ENCODE results near the gene JAK3. TPM values are rescaled to one million over a fixed set of nuclear protein-coding genes. Genes with fewer than 3 reads are reported as not detected.
A peak's percentile ranks its signal among the peaks of the same experiment; 100 is the strongest.

JAK3 gene
- polyA plus RNA-seq, 1 donor, result 4.3 TPM

- no peak for DNase-seq
These were observed 18.7 kb upstream of the JAK3 start for GRCh38 chr19:17866312-17866963.

GRCh38 chr19:17865364-17866311 lies 17.9 kb upstream of the JAK3 start:
- no peak for DNase-seq

GRCh38 chr19:17863520-17864182 lies 15.9 kb upstream of the JAK3 start:
- no peak for DNase-seq

GRCh38 chr19:17862711-17863519 lies 15.1 kb upstream of the JAK3 start:
- no peak for DNase-seq

- no peak for DNase-seq
These were observed 14.0 kb upstream of the JAK3 start for GRCh38 chr19:17861542-17862402.

GRCh38 chr19:17860993-17861360 lies 13.2 kb upstream of the JAK3 start:
- no peak for DNase-seq

- DNase-seq, result no peak
These were observed 12.7 kb upstream of the JAK3 start for GRCh38 chr19:17860331-17860992.

- peak; percentile 99 for DNase-seq
These were observed 11.9 kb upstream of the JAK3 start, which contains the start of gene RPL18A for GRCh38 chr19:17859533-17860330. TSS of gene RPL18A (plus strand) at chr19:17859910. CDS start at chr19:17859957, 47 bp downstream.

GRCh38 chr19:17855280-17856152 lies 7.7 kb upstream of the JAK3 start:
- peak; percentile 70 for DNase-seq

- no peak for DNase-seq
These were observed 6.3 kb upstream of the JAK3 start for GRCh38 chr19:17854061-17854460.

- no peak for DNase-seq
These were observed 962 bp upstream of the JAK3 start for GRCh38 chr19:17848595-17849292.

GRCh38 chr19:17846146-17846545 lies 1.6 kb downstream of the JAK3 start:
- DNase-seq, result no peak

GRCh38 chr19:17843908-17844490 lies 3.8 kb downstream of the JAK3 start:
- no peak for DNase-seq

- no peak for DNase-seq
These were observed 4.4 kb downstream of the JAK3 start for GRCh38 chr19:17843292-17843827.

GRCh38 chr19:17842663-17843291 lies 5.0 kb downstream of the JAK3 start:
- no peak for DNase-seq

Measured in left kidney (tissue), 2 donors.